Stimulated activated CD4-positive, alpha-beta T cell treated with anti-CD3 and anti-CD28 coated beads, Interleukin-12 subunit alpha, Interleukin-12 subunit beta, amount 100 ng/mL, for 48 hours (primary cell): ENCODE data around the gene MEGF6.

Source experiments
- DNase-seq, 3 donors: peaks; one replicate each; pipeline ENCODE4 v3.0.0-alpha.2; 2020; ENCODE audit warnings: low read depth in 2 of 3, low spot score in 1 of 3

Gene MEGF6

DNA sequence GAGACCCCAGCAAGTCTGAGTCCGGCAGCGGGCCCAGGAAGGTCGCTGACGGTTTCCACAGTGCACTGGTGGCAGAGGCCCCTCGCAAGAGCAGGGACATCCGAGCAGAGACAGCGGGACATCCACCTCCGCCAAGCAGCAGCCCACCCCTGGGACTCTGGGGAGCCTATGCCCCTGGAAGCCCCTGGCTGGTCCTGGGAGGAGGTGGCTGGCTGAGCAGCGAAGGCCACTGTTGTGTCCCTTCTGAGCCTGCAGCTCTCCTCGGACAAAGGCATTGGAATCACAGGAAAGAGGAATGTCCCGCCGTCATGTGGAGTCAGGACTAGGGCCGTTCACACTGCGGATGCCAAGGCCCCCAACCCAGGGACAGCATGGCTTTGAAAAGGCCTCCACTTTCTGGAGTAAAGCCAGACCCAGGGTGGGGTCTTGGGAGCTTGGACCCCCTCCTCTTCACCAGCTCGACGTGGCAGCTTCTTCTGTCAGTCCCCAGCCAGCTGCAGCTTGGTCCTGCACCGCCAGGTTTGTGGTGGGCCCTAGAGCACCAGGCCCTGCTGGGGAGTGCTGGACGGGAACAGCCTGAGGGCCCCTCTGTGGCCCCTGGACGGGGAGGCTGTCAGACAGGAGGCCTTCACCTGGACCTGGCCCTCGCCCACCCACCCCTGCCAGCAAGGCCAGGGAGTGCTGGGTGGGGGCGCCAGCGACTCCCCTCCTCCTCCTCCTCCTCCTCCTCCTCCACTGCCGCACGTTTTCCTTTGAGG is 1.4 kb downstream of the MEGF6 start:
- DNase-seq = no peak

DNA sequence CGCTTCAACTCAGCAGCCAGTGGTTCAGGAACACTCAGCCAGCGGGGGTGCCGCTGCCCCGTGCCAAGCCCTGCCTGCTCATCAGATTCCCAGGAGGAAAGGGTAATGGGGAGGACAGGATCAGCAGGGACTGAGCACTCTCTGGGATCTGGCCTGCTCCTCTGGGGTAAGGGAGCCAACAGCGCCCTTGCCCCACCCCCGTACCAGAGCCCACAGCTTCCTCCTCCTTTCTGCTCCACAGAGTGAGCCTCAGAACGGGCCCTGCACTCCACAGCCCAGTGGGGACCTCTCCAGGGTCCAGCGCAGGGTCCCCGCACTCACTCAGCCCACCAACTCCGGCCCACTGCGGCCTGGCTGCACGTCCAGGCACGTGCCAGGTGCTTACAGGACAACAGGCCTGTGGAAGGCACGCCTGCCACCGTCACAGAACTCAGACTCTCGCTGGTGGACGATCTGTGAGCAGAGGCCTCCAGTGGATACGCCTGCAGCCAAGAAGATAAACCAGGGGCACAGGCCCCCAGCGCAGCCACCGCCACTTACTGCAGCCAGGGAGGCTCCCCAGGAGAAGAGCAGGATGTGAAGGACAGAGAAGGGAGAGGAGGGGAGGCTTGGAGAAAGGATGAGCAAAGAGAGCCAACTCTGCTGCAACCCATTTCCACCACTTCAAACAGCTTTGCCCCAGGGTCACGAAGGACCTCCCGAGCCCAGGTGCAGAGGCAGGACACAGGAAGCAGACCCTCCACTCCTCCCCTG is 2.1 kb downstream of the MEGF6 start:
- DNase-seq = no peak

DNA sequence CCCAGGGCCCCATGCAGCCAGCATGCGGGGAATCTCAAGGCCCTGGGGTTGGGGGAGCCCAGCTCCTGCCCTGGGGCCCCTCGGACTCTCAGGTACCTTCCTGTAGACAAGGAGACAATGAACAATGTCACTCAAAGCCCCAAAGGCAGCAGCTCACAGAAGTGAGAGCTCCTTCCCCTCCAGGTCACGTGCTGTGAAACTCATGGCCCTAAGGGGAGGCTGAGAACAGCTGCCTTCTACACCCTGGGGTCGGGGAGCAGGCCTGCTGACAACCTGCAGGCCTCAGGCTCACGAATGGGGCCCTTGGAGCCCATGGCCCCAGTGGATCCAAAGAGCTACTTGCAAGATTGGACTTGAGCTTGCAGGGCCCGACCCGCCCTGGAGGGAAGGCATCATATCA is 3.2 kb downstream of the MEGF6 start:
- DNase-seq = no peak

DNA sequence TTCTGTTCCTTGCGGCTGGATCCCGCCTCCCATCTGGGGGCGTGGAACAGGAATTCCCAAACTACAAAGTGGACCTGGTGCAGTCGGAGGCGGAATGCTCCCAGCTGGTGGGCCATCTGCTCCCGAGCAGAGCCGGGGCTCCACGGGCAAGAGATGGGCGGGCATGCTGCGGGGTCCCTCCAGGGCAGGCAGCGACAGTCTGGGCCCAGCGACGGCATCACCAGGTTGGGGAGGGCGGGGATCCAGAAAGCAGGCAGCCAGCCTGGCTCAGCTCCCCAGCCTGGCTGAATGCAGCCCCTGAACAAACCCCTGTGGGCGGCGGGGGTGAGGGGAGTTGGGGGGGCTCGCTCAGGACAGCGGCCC is 3.6 kb downstream of the MEGF6 start:
- DNase-seq = no peak

DNA sequence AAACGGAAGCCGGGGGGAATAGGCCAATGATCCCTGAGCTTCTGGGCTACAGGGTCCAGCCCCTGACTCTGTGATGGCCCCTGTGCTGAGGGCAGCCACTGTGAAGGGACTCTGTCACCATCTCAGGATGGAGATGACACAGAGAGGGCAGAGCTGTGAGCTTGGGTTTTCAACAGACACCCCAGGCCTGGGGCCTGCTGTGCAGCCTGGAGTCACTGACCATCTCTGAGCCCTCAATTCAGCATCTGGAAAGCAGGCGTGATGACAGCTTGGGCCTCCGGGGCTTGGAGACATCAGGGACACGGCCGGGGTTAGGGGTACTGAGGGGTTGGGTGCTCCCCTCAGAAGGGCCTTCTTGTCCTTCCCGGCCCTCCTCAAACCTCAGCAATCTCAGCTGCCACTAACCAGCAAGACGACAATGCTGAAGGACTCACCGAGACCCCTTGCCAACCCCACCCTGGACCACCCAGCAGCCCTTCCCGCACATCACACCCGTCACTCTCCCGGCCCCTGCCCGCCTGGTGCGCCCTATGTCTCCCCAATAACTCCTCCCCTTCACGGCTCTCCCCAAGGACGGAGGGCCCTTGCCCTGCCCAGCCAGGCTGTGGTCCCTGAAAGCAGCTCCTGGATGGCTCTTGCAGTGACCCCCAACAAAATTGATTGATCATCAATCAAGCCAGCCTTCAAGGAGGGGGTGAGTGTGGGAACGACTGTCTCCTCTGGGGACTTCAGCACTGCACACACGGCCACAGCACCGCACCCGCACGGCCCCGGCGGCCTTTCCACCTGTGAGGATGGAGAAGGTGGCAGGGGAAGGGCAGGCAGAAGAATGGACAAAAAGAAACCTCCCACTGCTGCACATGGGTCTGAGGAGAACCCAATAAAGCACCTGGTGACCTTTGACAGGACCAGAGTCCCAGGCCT is 4.3 kb downstream of the MEGF6 start:
- DNase-seq = no peak

DNA sequence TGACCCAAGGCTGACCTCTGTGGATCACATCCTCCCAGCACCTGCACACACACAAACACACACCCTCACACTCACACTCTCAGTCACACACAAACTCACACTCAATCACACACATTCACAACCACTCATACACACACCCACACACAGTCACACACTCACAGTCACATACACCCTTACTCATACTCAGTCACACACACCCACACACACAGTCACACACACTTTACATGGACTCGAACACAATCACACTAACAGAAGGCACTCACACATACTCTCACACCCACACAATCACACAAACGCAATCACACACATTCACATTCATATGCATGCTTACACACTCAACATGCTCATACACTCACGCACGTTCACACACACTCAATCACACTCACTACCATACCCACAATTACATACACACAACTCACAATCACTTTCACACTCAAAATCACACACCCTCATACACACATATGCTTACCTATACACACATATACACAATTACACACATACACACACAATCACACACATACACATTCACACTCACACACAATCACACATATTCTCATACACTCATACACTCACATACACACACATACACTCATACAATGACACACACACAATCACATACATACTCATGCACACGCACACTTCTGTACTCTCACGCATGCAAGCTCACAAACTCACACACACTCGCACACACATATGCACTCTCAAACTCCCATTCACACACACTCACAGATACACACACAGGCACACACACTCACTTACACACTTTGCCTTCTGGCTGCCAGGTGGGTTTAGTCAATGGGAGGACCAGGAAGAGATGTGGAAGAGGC is 6.1 kb downstream of the MEGF6 start:
- DNase-seq = no peak

- DNase-seq = no peak
Observed at GRCh38 chr1:3604468-3604974, 6.8 kb downstream of the MEGF6 start.

- DNase-seq = no peak
Observed at GRCh38 chr1:3603571-3604467, 7.5 kb downstream of the MEGF6 start.

GRCh38 chr1:3603156-3603555 is 8.2 kb downstream of the MEGF6 start:
- DNase-seq = no peak

- no peak for DNase-seq
Observed at GRCh38 chr1:3602375-3602774, 8.9 kb downstream of the MEGF6 start.

- no peak for DNase-seq
Observed at GRCh38 chr1:3601743-3602142, 9.6 kb downstream of the MEGF6 start.

GRCh38 chr1:3600354-3600753 is 11.0 kb downstream of the MEGF6 start:
- DNase-seq = no peak

- DNase-seq = no peak
Observed at GRCh38 chr1:3599816-3600215, 11.5 kb downstream of the MEGF6 start.

- no peak for DNase-seq
Observed at GRCh38 chr1:3599286-3599811, 12.0 kb downstream of the MEGF6 start.

DNA sequence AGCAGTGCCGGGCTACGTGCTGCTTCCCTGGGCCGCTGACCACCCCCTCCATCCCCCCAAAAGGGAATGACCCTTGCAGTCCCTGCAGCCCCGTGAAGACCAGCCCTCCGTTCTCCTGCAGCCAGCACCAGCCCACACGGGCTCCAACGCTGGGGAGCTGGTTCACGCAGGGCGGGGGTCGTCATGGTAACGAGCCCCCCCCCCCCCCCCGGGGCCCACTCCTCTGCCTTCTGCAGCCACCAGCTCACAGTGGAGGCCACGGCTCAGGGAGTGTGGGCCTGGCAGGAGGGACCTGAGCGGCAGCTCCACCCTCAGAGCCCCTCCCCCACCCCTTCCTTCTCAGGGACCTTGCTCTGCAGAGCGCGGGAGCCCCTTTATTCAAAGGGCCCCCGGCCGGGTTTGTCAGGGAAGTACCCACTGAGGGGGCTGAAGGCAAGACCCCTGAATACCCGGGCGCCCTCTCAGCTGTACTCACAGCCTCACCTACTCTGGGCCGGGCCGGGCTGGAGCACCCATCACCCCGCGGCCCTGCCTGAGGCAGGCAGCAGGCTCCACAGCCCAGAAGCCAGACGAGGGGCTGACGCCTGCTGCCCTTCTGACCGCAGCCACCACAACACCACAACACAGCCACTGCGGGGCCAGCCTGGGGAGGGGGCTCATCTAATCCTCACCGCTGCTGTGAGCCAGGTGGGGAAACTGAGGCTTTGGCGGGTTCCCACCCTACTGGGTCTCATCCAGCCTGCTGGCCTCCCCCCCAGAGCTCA is 12.6 kb downstream of the MEGF6 start:
- no peak for DNase-seq

DNA sequence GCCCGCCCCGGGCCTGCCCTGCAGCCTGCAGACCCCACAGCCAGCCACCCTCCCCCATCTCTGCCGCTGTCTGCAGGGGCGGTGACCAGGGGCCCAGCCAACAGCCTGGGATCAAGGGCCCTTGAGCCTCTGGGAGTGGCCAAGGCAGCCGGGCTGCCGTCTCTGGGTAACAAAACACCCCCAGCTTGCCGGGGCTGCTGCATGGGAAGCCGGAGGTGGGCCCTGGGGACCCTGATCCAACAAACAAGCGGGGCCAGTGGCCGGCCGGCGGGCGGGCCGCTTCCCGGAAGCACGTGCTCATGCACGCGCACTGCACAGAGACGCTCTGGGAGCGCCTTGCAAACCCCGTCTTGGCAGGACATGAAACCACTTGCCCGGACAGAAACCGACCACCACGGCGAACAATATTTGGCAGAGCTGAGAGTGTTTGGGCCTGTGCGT is 13.2 kb downstream of the MEGF6 start:
- no peak for DNase-seq

DNA sequence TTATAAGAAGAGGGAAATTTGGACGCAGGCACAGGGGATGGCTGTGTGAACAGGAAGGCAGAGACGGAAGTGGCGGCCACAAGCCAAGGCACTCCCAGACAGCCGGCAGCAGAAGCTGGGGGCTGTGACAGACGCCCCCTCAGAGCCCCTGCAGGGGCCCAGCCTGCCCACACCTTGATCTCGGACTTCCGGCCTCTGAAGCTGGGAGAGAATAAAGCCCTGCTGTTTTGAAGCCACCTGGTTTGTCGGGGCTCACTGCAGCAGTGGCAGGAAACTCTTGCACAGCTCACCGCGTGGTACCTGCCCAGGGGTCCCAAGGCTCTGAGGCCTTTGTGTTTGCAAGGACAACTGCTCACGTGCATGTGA is 13.7 kb downstream of the MEGF6 start:
- DNase-seq = no peak
